ENCODE results near the gene TINAG. TPM values are rescaled to one million over a fixed set of nuclear protein-coding genes. Genes with fewer than 3 reads are reported as not detected.

TINAG gene
- total RNA-seq, 1 donor from 2014 or later: not detected

DNA sequence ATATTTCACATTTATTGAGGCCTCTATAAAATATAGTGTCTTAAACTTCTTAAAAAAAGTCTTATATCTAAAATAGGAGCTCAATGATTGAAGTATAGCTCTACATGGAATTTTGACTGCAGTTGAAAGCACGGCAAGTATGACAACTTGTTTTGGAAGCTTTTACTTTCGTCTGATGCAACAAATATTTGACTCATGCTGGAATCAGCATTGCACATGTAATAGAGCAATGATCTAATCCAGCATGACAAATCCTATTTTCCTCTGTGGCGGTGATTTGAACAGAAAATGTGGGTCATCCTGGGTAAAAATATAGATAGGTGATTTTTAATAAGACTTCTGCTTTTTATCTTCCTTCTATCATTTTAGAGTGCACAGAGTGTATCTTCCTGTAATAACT, 111.6 kb downstream of the TINAG start:
- H3K4me1 ChIP-seq: no peaks in the 10 kb centered on the region
- intact Hi-C loops (cut with DNase I): no loop called here
- no peak overlapping the region for H3K27ac ChIP-seq
- no peak for ATAC-seq
- no peaks in the 10 kb centered on the region for H3K9me3 ChIP-seq
- no peaks in the 10 kb centered on the region for H3K36me3 ChIP-seq
- no peak overlapping the region for H3K4me3 ChIP-seq
- DNase-seq: no peak
- TF ChIP-seq, protein P1, sequence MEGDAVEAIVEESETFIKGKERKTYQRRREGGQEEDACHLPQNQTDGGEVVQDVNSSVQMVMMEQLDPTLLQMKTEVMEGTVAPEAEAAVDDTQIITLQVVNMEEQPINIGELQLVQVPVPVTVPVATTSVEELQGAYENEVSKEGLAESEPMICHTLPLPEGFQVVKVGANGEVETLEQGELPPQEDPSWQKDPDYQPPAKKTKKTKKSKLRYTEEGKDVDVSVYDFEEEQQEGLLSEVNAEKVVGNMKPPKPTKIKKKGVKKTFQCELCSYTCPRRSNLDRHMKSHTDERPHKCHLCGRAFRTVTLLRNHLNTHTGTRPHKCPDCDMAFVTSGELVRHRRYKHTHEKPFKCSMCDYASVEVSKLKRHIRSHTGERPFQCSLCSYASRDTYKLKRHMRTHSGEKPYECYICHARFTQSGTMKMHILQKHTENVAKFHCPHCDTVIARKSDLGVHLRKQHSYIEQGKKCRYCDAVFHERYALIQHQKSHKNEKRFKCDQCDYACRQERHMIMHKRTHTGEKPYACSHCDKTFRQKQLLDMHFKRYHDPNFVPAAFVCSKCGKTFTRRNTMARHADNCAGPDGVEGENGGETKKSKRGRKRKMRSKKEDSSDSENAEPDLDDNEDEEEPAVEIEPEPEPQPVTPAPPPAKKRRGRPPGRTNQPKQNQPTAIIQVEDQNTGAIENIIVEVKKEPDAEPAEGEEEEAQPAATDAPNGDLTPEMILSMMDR (IDR thresholded peaks at IDR 0.05): no peak
- no peaks in the 10 kb centered on the region for H3K27me3 ChIP-seq (ENCODE audit: low read depth)

DNA sequence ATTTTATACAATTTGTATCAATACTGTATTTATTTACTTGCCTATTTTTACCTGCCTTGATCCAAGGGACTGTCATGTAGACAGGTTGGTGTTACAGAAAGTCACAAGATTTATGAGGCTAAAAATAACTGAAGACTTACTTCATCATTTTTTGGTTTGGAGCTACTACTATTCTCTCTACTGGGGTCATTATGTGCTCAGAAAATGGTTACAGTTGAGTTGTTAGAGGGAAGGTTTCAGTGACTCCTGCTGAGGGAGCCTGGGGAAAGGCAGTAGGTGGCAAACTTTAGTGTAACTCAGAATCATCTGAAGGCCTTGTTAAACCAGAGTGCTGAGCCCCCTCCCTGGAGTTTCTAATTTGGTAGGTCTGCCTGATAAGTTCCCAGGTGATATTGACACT, 118.8 kb downstream of the TINAG start:
- ATAC-seq: no peak
- intact Hi-C loops (cut with DNase I): no loop called here

GRCh38 chr6:54427396-54427937, 119.2 kb downstream of the TINAG start:
- H3K4me3 ChIP-seq: no peak overlapping the region
- DNase-seq: no peak
- H3K36me3 ChIP-seq: no peaks in the 10 kb centered on the region
- no peaks in the 10 kb centered on the region for H3K27me3 ChIP-seq (ENCODE audit: low read depth)
- intact Hi-C loops (cut with DNase I): no loop called here
- no peaks in the 10 kb centered on the region for H3K4me1 ChIP-seq
- no peaks in the 10 kb centered on the region for H3K9me3 ChIP-seq
- ATAC-seq: no peak
- H3K27ac ChIP-seq: no peak overlapping the region
- TF ChIP-seq, protein P1 (IDR thresholded peaks at IDR 0.05): no peak

More for the DNA sequence above, 118.8 kb downstream of the TINAG start:
- H3K36me3 ChIP-seq: no peaks in the 10 kb centered on the region
- no peaks in the 10 kb centered on the region for H3K9me3 ChIP-seq
- H3K4me1 ChIP-seq: no peaks in the 10 kb centered on the region
- no peak overlapping the region for H3K27ac ChIP-seq
- TF ChIP-seq, protein P1 (IDR thresholded peaks at IDR 0.05): no peak
- DNase-seq: no peak
- H3K4me3 ChIP-seq: no peak overlapping the region
- no peaks in the 10 kb centered on the region for H3K27me3 ChIP-seq (ENCODE audit: low read depth)

- no peaks in the 10 kb centered on the region for H3K36me3 ChIP-seq
- TF ChIP-seq, protein P1 (IDR thresholded peaks at IDR 0.05): no peak
- no peak overlapping the region for H3K27ac ChIP-seq
- intact Hi-C loops (cut with DNase I): no loop called here
- H3K27me3 ChIP-seq (ENCODE audit: low read depth): no peaks in the 10 kb centered on the region
- H3K4me3 ChIP-seq: no peak overlapping the region
- no peaks in the 10 kb centered on the region for H3K4me1 ChIP-seq
- no peaks in the 10 kb centered on the region for H3K9me3 ChIP-seq
- ATAC-seq (no peak), DNase-seq (no peak)
Observed at GRCh38 chr6:54428431-54428830, 120.2 kb downstream of the TINAG start.

DNA sequence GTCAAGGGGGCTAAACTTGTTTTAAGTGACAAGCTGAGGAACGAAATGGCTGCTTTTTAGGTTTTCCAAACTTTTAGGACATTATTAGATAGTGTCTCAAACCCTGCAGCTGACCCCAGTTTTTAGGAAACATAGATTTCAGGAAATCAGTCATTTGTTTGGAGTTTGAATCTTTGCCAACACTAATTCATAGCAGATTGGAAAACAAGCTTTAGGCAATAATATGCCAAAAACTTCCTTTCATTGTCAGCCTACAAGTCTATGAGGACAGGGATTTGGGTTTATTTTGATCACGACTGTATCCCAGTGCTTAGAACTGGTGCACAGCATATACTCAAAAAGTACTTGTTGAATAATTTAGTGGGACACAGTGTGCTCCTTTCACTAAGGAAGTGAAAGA, 123.2 kb downstream of the TINAG start:
- H3K4me1 ChIP-seq: no peaks in the 10 kb centered on the region
- TF ChIP-seq, protein P1 (IDR thresholded peaks at IDR 0.05): no peak
- H3K4me3 ChIP-seq: no peak overlapping the region
- no peak overlapping the region for H3K27ac ChIP-seq
- no peaks in the 10 kb centered on the region for H3K27me3 ChIP-seq (ENCODE audit: low read depth)
- intact Hi-C loops (cut with DNase I): no loop called here
- no peaks in the 10 kb centered on the region for H3K9me3 ChIP-seq
- H3K36me3 ChIP-seq: no peaks in the 10 kb centered on the region
- no peak for ATAC-seq
- no peak for DNase-seq

Other genes with a start within 250 kb of the TINAG start
- not detected for gene MLIP, start 197.0 kb upstream of the TINAG start, total RNA-seq